PC-3 (cell line): ENCODE data around the gene STX18. TPM values are rescaled to one million over a fixed set of nuclear protein-coding genes. Genes with fewer than 3 reads are reported as not detected.

Experiments used
- ATAC-seq: fragments of 200-7000 bp; cut with Tn5 transposase; 2 replicates; pipeline ENCODE4 v1.9.1; 2020; ENCODE audit warnings: mild to moderate bottlenecking, moderate library complexity
- BruUV-seq: library from RNA; stranded (reverse); fragments of 400-500 nt; replicated peaks from 2 replicates; lab custom pipeline; 2021; lab: Mats Ljungman, UMichigan
- CTCF ChIA-PET: fragments of 300-600 bp; sonication (Branson Sonifier 250); formaldehyde crosslinking; loops from one replicate; lab custom pipeline; 2022; ENCODE audit warnings: antibody characterized with exemption; lab: Charles Lee
- POLR2A ChIA-PET: fragments of 300-600 bp; sonication (Branson Sonifier 250); formaldehyde crosslinking; loops from one replicate; lab custom pipeline; 2022; ENCODE audit warnings: antibody characterized with exemption; ENCODE audit not compliant: unreplicated experiment; lab: Charles Lee
- DNase-seq: peaks from one replicate; pipeline ENCODE4 v3.0.0-alpha.2; 2015
- H2AFZ ChIP-seq: fragments of 300-600 bp; sonication (generic); 2 replicates; pipeline ENCODE4 v1.6.0; 2016; ENCODE audit warnings: antibody characterized with exemption, low read length
- H3F3A ChIP-seq: fragments of 300-600 bp; sonication (generic); one replicate; pipeline ENCODE4 v1.6.0; 2017; ENCODE audit warnings: antibody characterized with exemption, low read length, control low read depth, mild to moderate bottlenecking; ENCODE audit not compliant: unreplicated experiment
- H3K27ac ChIP-seq: fragments of 300-600 bp; sonication (generic); 2 replicates; pipeline ENCODE4 v1.5.1; 2016; ENCODE audit warnings: mild to moderate bottlenecking, low read length
- H3K27me3 ChIP-seq: fragments of 300-600 bp; sonication (generic); 2 replicates; pipeline ENCODE4 v1.6.1; 2016; ENCODE audit warnings: low read length, mixed read lengths
- H3K36me3 ChIP-seq: fragments of 300-600 bp; sonication (generic); 2 replicates; pipeline ENCODE4 v1.6.1; 2016; ENCODE audit warnings: low read depth, mixed run types, low read length, mixed read lengths
- H3K4me1 ChIP-seq: fragments of 300-600 bp; sonication (generic); 2 replicates; pipeline ENCODE4 v1.5.1; 2016; ENCODE audit warnings: low read length; ENCODE audit not compliant: insufficient read depth
- H3K4me2 ChIP-seq: fragments of 300-600 bp; sonication (generic); 2 replicates; pipeline ENCODE4 v1.6.0; 2016; ENCODE audit warnings: low read length
- H3K4me3 ChIP-seq: fragments of 300-600 bp; sonication (generic); 2 replicates; pipeline ENCODE4 v1.5.1; 2016; ENCODE audit warnings: mild to moderate bottlenecking, low read length, mixed read lengths
- H3K79me2 ChIP-seq: fragments of 300-600 bp; sonication (generic); 2 replicates; pipeline ENCODE4 v1.6.1; 2017; ENCODE audit warnings: low read length, mixed read lengths
- H3K9ac ChIP-seq: fragments of 300-600 bp; sonication (generic); 2 replicates; pipeline ENCODE4 v1.6.0; 2016; ENCODE audit warnings: mild to moderate bottlenecking, low read length
- H3K9me2 ChIP-seq: fragments of 300-600 bp; sonication (generic); replicated peaks from 2 replicates; pipeline ENCODE4 v1.6.1; 2016; ENCODE audit warnings: mixed run types, low read length, mixed read lengths
- H3K9me3 ChIP-seq: fragments of 300-600 bp; sonication (generic); 2 replicates; pipeline ENCODE4 v1.6.1; 2016; ENCODE audit warnings: low read length, mixed read lengths
- H4K20me1 ChIP-seq: fragments of 300-600 bp; sonication (generic); 2 replicates; pipeline ENCODE4 v1.6.1; 2016; ENCODE audit warnings: low read length, mixed read lengths
- EZH2 ChIP-seq: fragments of 300-600 bp; sonication (generic); IDR thresholded peaks from one replicate; pipeline ENCODE4 v1.6.1; 2017; ENCODE audit warnings: antibody characterized with exemption, mild to moderate bottlenecking, low read length; ENCODE audit not compliant: unreplicated experiment
- EZH2phosphoT487 ChIP-seq: fragments of 300-600 bp; sonication (generic); IDR thresholded peaks from 2 replicates; pipeline ENCODE4 v1.6.1; 2018; ENCODE audit warnings: mild to moderate bottlenecking, antibody characterized with exemption, low read length, borderline replicate concordance
- intact Hi-C: fragments of 100-400 bp; cut with micrococcal nuclease; formaldehyde crosslinking; loops from 2 replicates; pipeline ENCODE4 v1.9.0; 2023
- total RNA-seq: library from RNA; depleted of rRNA; stranded (reverse); fragments of >200 nt; gene quantifications from 2 replicates; pipeline ENCODE4 v1.2.3, GENCODE V29; 2014
- TF ChIP-seq, protein P1 (sequence below): fragments of 300-600 bp; sonication (generic); conservative IDR thresholded peaks from 2 replicates; pipeline ENCODE4 v1.5.1; 2017; ENCODE audit warnings: antibody characterized with exemption, low read depth, mild to moderate bottlenecking, low read length

STX18 gene
- total RNA-seq, 1 experiment from 2014 or later: 25.0 TPM

DNA sequence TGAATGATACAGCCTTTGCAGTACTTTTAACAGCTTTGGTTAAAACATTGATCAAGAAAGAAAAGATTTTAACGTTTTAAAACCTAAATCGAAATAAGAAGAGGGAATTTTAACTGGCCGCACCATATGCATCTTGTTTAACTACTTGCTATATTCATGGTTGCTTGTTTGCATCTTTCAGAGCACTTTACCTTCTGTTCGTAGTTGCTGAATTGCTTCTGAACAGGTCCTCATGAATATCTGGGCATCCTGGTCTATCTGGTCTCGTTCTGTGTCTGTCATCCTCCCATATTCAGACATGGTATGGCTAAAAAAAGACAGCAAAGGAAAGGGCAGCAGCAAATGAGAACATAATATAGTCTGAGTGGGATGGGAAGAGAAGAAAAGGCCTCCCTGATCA is 82.7 kb downstream of the STX18 start:
- POLR2A ChIA-PET: no interaction called here
- BruUV-seq: no TSS peak
- H4K20me1 ChIP-seq: no peaks in the 10 kb centered on the region
- H3K36me3 ChIP-seq: no peaks in the 10 kb centered on the region; the same call in 1 of the 2 replicates
- H2AFZ ChIP-seq: no peak overlapping the region
- CTCF ChIA-PET: no interaction called here
- H3K4me3 ChIP-seq: no peak overlapping the region
- TF ChIP-seq, protein P1, sequence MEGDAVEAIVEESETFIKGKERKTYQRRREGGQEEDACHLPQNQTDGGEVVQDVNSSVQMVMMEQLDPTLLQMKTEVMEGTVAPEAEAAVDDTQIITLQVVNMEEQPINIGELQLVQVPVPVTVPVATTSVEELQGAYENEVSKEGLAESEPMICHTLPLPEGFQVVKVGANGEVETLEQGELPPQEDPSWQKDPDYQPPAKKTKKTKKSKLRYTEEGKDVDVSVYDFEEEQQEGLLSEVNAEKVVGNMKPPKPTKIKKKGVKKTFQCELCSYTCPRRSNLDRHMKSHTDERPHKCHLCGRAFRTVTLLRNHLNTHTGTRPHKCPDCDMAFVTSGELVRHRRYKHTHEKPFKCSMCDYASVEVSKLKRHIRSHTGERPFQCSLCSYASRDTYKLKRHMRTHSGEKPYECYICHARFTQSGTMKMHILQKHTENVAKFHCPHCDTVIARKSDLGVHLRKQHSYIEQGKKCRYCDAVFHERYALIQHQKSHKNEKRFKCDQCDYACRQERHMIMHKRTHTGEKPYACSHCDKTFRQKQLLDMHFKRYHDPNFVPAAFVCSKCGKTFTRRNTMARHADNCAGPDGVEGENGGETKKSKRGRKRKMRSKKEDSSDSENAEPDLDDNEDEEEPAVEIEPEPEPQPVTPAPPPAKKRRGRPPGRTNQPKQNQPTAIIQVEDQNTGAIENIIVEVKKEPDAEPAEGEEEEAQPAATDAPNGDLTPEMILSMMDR: no peak
- TF ChIP-seq EZH2 (no peak), EZH2phosphoT487 (no peak)
- ATAC-seq (no peak), DNase-seq (no peak)
- intact Hi-C loops: no loop called here
- H3K27me3 ChIP-seq: no peaks in the 10 kb centered on the region
- no peaks in the 10 kb centered on the region for H3K4me1 ChIP-seq
- H3F3A ChIP-seq: no peaks in the 10 kb centered on the region
- no peak overlapping the region for H3K4me2 ChIP-seq
- no peak overlapping the region for H3K9ac ChIP-seq
- no peaks in the 10 kb centered on the region for H3K79me2 ChIP-seq
- H3K9me3 ChIP-seq: no peaks in the 10 kb centered on the region
- no peaks in the 10 kb centered on the region for H3K9me2 ChIP-seq
- no peak overlapping the region for H3K27ac ChIP-seq

DNA sequence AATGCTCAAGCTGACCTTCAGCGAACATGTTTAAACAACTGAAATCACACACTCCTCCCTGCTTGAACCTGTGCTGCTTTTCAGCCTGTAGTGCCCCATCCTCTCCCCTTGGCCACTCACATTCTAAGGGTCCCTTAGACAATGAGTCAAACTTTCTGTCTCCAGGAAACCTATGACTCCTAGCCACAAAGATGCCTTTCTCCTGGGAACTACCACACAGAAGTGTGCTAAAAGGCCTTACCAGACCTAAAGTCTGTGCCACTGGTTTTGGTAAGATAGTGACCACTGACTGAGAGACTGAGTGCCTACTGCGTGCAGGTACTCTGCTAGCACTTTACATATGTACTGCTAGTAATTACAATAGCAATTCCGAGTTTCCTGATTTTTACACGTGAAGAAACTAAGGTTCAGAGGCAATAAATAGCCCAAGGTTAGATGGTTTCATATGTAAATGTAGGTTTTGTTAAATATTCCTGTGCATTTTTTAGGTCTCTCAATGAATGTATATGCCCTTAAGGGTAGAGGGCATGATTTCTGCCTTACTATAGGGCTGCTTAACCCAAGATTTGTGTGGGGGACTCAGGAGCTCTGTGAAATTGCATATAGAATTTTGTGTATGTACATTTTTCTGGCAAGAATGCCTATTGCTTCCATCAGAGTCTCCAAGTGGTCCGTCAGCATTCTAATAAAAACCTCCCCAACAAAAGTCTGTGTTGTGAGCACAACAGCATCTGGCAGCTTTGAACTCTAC is 83.9 kb downstream of the STX18 start:
- Histone ChIP-seq H3K27ac (no peak overlapping the region), H3K27me3 (no peaks in the 10 kb centered on the region), H4K20me1 (no peaks in the 10 kb centered on the region), H3K9me2 (no peaks in the 10 kb centered on the region), H2AFZ (no peak overlapping the region), H3K79me2 (no peaks in the 10 kb centered on the region), H3F3A (no peaks in the 10 kb centered on the region), H3K36me3 (no peaks in the 10 kb centered on the region; the same call in 1 of the 2 replicates), H3K9me3 (no peaks in the 10 kb centered on the region), H3K4me1 (no peaks in the 10 kb centered on the region), H3K4me3 (no peak overlapping the region), H3K4me2 (no peak overlapping the region), H3K9ac (no peak overlapping the region)
- ATAC-seq (no peak), DNase-seq (no peak)
- intact Hi-C loops: no loop called here
- TF ChIP-seq, protein P1: no peak
- CTCF ChIA-PET: no interaction called here
- POLR2A ChIA-PET: no interaction called here
- BruUV-seq: no TSS peak

DNA sequence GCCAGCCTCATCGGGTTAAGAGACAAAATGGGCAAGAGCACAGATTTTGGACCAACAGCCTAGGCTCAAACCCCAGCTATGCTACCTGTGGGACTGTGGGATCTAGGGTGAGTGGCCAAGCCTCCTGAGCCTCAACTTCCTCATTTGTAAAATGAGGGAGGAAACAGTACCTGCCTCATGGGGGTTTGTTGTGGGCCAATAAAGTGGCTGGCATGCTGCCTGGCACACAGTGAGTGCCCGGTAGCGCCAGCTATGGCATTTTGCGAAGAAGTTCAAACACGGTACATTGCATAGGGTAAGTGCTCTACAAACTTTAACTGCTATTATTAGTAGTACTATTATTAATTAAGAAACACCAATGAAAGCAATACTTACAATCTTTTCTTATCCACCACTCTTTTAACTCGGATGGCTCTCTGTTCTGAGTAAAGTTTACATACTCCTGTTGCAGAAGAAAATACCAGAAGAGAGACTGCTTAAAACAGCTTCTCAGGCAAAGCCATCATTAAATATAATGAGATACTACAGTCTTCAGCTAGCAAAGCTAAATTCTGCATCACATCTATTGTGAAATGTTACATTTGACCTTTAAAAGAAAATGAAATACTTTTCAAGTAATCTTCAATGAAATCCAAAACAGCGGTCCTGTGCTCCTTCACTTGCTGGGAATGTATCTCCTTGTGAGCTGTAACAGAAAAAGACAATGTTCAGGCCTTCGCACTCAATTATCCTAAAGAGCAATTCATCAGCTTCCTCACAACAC is 84.9 kb downstream of the STX18 start:
- no peak overlapping the region for H3K4me3 ChIP-seq
- CTCF ChIA-PET: no interaction called here
- no peak overlapping the region for H3K27ac ChIP-seq
- no peaks in the 10 kb centered on the region for H3K79me2 ChIP-seq
- POLR2A ChIA-PET: no interaction called here
- H3F3A ChIP-seq: no peaks in the 10 kb centered on the region
- H3K27me3 ChIP-seq: no peaks in the 10 kb centered on the region
- BruUV-seq: no TSS peak
- ATAC-seq (no peak), DNase-seq (no peak)
- H3K36me3 ChIP-seq: no peaks in the 10 kb centered on the region; the same call in 1 of the 2 replicates
- TF ChIP-seq, protein P1: no peak
- TF ChIP-seq EZH2phosphoT487: no peak
- no peak for TF ChIP-seq EZH2
- intact Hi-C loops: no loop called here
- no peak overlapping the region for H2AFZ ChIP-seq
- no peaks in the 10 kb centered on the region for H4K20me1 ChIP-seq
- H3K9me2 ChIP-seq: no peaks in the 10 kb centered on the region
- H3K9me3 ChIP-seq: no peaks in the 10 kb centered on the region
- H3K9ac ChIP-seq: no peak overlapping the region
- H3K4me1 ChIP-seq: no peaks in the 10 kb centered on the region
- no peak overlapping the region for H3K4me2 ChIP-seq
